ENCODE measurements around the gene SLC24A4. TPM values are rescaled to one million over a fixed set of nuclear protein-coding genes. Genes with fewer than 3 reads are reported as not detected.

The SLC24A4 gene
- total and polyA plus RNA-seq, 2 donors (not counting 3 experiments of a cell fraction or from before 2014, with no cell fraction given): 0.07 to 0.08 TPM

- Histone ChIP-seq H3K4me3 (replicated peaks in 1 of 3; ENCODE audit: insufficient read depth in 1 of 3, low read depth in 1 of 3, low read length in 3 of 3) (no peak overlapping the region), H3K9me1 (replicated peaks; ENCODE audit: control insufficient read depth, extremely low read depth, insufficient read depth, low read length) (no peaks in the 10 kb centered on the region), H2AFZ (ENCODE audit: low read depth, low read length) (no peak overlapping the region), H3K27ac (ENCODE audit: insufficient read depth, low read depth, low read length) (no peak overlapping the region), H4K20me1 (replicated peaks; ENCODE audit: control insufficient read depth, extremely low read depth, insufficient read depth, low read length) (no peaks in the 10 kb centered on the region), H3K4me1 (ENCODE audit: control insufficient read depth, extremely low read depth, insufficient read depth, low read length) (no peaks in the 10 kb centered on the region), H3K4me2 (ENCODE audit: insufficient read depth, low read length) (no peak overlapping the region), H3K27me3 (ENCODE audit: control insufficient read depth in 2 of 2, insufficient read depth in 2 of 2, low read length in 2 of 2) (peaks cover under 1 to 3% of the 10 kb centered on the region in 2 experiments), H3K79me2 (ENCODE audit: control insufficient read depth, insufficient read depth, low read length) (no peaks in the 10 kb centered on the region), H3K9ac (replicated peaks; ENCODE audit: extremely low read depth, insufficient read depth, low read length) (no peak overlapping the region), H3K36me3 (ENCODE audit: control insufficient read depth in 2 of 2, extremely low read depth in 1 of 2, insufficient read depth in 2 of 2, low read length in 2 of 2) (no peaks in the 10 kb centered on the region), H3K9me3 (replicated peaks; ENCODE audit: control insufficient read depth, insufficient read depth, low read length) (no peaks in the 10 kb centered on the region)
- CTCF ChIA-PET: interaction anchor here (1.2 to 1.6 kb wide), 4 partner anchors 9 to 55 kb away, joined by 3 to 6 read pairs (median 3); no protein-coding TSS in a partner anchor
- BruUV-seq (replicated peaks): no TSS peak
- dilution Hi-C loops (cut with MboI; ENCODE audit: extremely low pct_ligation_motif_present, low sequenced_read_pairs): no loop called here
- TF ChIP-seq MYC (IDR thresholded peaks at IDR 0.05; ENCODE audit: low read depth, low read length) (no peak), EZH2 (IDR thresholded peaks at IDR 0.05; ENCODE audit: borderline replicate concordance, low read depth, low read length, severe bottlenecking) (no peak), GATA2 (IDR thresholded peaks at IDR 0.05; ENCODE audit: insufficient read depth, insufficient read length, low read depth, low read length) (no peak), MAX (IDR thresholded peaks at IDR 0.05; ENCODE audit: insufficient read depth, insufficient read length) (no peak), POLR2A (IDR thresholded peaks at IDR 0.05; ENCODE audit: low read depth, low read length) (no peak), POLR2AphosphoS5 (IDR thresholded peaks at IDR 0.05; ENCODE audit: insufficient read depth, low read depth, low read length) (no peak), JUN (IDR thresholded peaks at IDR 0.05; ENCODE audit: borderline replicate concordance, insufficient read depth, insufficient read length, low read depth) (no peak), FOS (IDR thresholded peaks at IDR 0.05; ENCODE audit: borderline replicate concordance, insufficient read depth, low read length) (no peak)
- TF ChIP-seq, protein P1, sequence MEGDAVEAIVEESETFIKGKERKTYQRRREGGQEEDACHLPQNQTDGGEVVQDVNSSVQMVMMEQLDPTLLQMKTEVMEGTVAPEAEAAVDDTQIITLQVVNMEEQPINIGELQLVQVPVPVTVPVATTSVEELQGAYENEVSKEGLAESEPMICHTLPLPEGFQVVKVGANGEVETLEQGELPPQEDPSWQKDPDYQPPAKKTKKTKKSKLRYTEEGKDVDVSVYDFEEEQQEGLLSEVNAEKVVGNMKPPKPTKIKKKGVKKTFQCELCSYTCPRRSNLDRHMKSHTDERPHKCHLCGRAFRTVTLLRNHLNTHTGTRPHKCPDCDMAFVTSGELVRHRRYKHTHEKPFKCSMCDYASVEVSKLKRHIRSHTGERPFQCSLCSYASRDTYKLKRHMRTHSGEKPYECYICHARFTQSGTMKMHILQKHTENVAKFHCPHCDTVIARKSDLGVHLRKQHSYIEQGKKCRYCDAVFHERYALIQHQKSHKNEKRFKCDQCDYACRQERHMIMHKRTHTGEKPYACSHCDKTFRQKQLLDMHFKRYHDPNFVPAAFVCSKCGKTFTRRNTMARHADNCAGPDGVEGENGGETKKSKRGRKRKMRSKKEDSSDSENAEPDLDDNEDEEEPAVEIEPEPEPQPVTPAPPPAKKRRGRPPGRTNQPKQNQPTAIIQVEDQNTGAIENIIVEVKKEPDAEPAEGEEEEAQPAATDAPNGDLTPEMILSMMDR (IDR thresholded peaks at IDR 0.05; ENCODE audit: extremely low read depth in 1 of 2, insufficient read depth in 1 of 2, low read depth in 1 of 2, low read length in 2 of 2): no peak
- no peak for DNase-seq (ENCODE audit: low read depth, low spot score)
- POLR2A ChIA-PET: no interaction called here
- intact Hi-C loops (cut with micrococcal nuclease): no loop called here
- FAIRE-seq: no peak
These were observed 166.7 kb downstream of the SLC24A4 start for GRCh38 chr14:92489394-92490238.

Measured in endothelial cell of umbilical vein (primary cell).